H9 (cell line): ENCODE results near the gene LSS. TPM values are rescaled to one million over a fixed set of nuclear protein-coding genes. Genes with fewer than 3 reads are reported as not detected.
A peak's percentile ranks its signal among the peaks of the same experiment; 100 is the strongest.
"Not testable (repeated sequence)": the region's sequence is repeated elsewhere in the genome, so short reads cannot be mapped to it uniquely, and the experiment has no call there.

Source experiments
- DNase-seq: peaks from one replicate; pipeline ENCODE4 v3.0.0-alpha.2; 2017
- H2AFZ ChIP-seq: one replicate; pipeline ENCODE4 v1.6.1; 2013; ENCODE audit warnings: mild to moderate bottlenecking, low read length, control low read depth, moderate library complexity
- H2AK5ac ChIP-seq: 2 replicates; pipeline ENCODE4 v1.6.1; 2013; ENCODE audit warnings: low read length, control low read depth, mixed read lengths; ENCODE audit not compliant: insufficient read length
- H2BK120ac ChIP-seq: one replicate; pipeline ENCODE4 v1.6.1; 2013; ENCODE audit warnings: low read depth, mild to moderate bottlenecking, low read length, control low read depth, inconsistent platforms; ENCODE audit not compliant: poor library complexity, severe bottlenecking
- H2BK12ac ChIP-seq: 2 replicates; pipeline ENCODE4 v1.6.1; 2013; ENCODE audit warnings: low read length, control low read depth, mixed read lengths, low read depth; ENCODE audit not compliant: insufficient read length
- H2BK15ac ChIP-seq: 2 replicates; pipeline ENCODE4 v1.6.1; 2013; ENCODE audit warnings: low read depth, low read length, control low read depth
- H2BK20ac ChIP-seq: one replicate; pipeline ENCODE4 v1.6.1; 2013; ENCODE audit warnings: low read depth, mild to moderate bottlenecking, low read length, control low read depth, inconsistent platforms; ENCODE audit not compliant: poor library complexity, severe bottlenecking
- H2BK5ac ChIP-seq: 2 replicates; pipeline ENCODE4 v1.6.1; 2013; ENCODE audit warnings: low read length, control low read depth, mixed read lengths; ENCODE audit not compliant: insufficient read length
- H3K14ac ChIP-seq: 2 replicates; pipeline ENCODE4 v1.6.1; 2013; ENCODE audit warnings: low read length, control low read depth; ENCODE audit not compliant: insufficient read depth
- H3K18ac ChIP-seq: 2 replicates; pipeline ENCODE4 v1.6.1; 2013; ENCODE audit warnings: low read depth, mild to moderate bottlenecking, mixed read lengths, low read length, control low read depth; ENCODE audit not compliant: insufficient read length
- H3K23ac ChIP-seq: 2 replicates; pipeline ENCODE4 v1.6.1; 2013; ENCODE audit warnings: low read length, control low read depth, mixed read lengths, low read depth; ENCODE audit not compliant: insufficient read length
- H3K23me2 ChIP-seq: 2 replicates; pipeline ENCODE4 v1.6.1; 2013; ENCODE audit warnings: low read depth, mild to moderate bottlenecking, mixed read lengths, low read length, control low read depth; ENCODE audit not compliant: insufficient read length, poor library complexity, severe bottlenecking
- H3K27ac ChIP-seq: 2 replicates; pipeline ENCODE4 v1.5.1; 2013; ENCODE audit warnings: low read length, control low read depth, mixed read lengths, low read depth; ENCODE audit not compliant: insufficient read length
- H3K27me3 ChIP-seq: 2 replicates; pipeline ENCODE4 v1.6.1; 2013; ENCODE audit warnings: low read length, control low read depth, inconsistent platforms; ENCODE audit not compliant: insufficient read depth
- H3K4ac ChIP-seq: 2 replicates; pipeline ENCODE4 v1.6.1; 2013; ENCODE audit warnings: low read depth, mild to moderate bottlenecking, control low read depth, inconsistent platforms, low read length, moderate library complexity
- H3K4me1 ChIP-seq: 2 replicates; pipeline ENCODE4 v1.6.1; 2013; ENCODE audit warnings: low read length, control low read depth, inconsistent platforms; ENCODE audit not compliant: insufficient read depth
- H3K4me2 ChIP-seq: 2 replicates; pipeline ENCODE4 v1.6.1; 2013; ENCODE audit warnings: low read length, control low read depth, mixed read lengths; ENCODE audit not compliant: insufficient read length, insufficient read depth
- H3K56ac ChIP-seq: 2 replicates; pipeline ENCODE4 v1.6.1; 2013; ENCODE audit warnings: low read depth, mild to moderate bottlenecking, mixed read lengths, low read length, control low read depth; ENCODE audit not compliant: insufficient read length
- H3K79me1 ChIP-seq: 2 replicates; pipeline ENCODE4 v1.6.1; 2013; ENCODE audit warnings: low read depth, mild to moderate bottlenecking, moderate library complexity, low read length, control low read depth, inconsistent platforms; ENCODE audit not compliant: insufficient read depth, poor library complexity, severe bottlenecking
- H3K79me2 ChIP-seq: 2 replicates; pipeline ENCODE4 v1.6.1; 2013; ENCODE audit warnings: low read length, control low read depth, inconsistent platforms; ENCODE audit not compliant: insufficient read depth
- H3K9ac ChIP-seq: 2 replicates; pipeline ENCODE4 v1.6.1; 2013; ENCODE audit warnings: low read length, control low read depth, mixed read lengths; ENCODE audit not compliant: insufficient read length; ENCODE audit errors: extremely low read depth
- H3K9me3 ChIP-seq: one replicate; pipeline ENCODE4 v1.6.1; 2013; ENCODE audit warnings: low read depth, low read length, inconsistent platforms; ENCODE audit not compliant: control insufficient read depth
- H3T11ph ChIP-seq: one replicate; pipeline ENCODE4 v1.6.1; 2013; ENCODE audit warnings: mild to moderate bottlenecking, low read length, control low read depth, inconsistent platforms
- H4K20me1 ChIP-seq: one replicate; pipeline ENCODE4 v1.6.1; 2013; ENCODE audit not compliant: control insufficient read depth, insufficient read length, insufficient read depth
- H4K5ac ChIP-seq: 2 replicates; pipeline ENCODE4 v1.6.1; 2013; ENCODE audit warnings: low read depth, mild to moderate bottlenecking, mixed read lengths, low read length, control low read depth; ENCODE audit not compliant: insufficient read length
- H4K8ac ChIP-seq: replicated peaks from 2 replicates; pipeline ENCODE4 v1.6.1; 2013; ENCODE audit warnings: low read length, control low read depth, mixed read lengths, low read depth; ENCODE audit not compliant: insufficient read length
- H4K91ac ChIP-seq: 2 replicates; pipeline ENCODE4 v1.6.1; 2013; ENCODE audit warnings: low read depth, mild to moderate bottlenecking, moderate library complexity, mixed read lengths, low read length, control low read depth; ENCODE audit not compliant: insufficient read length
- H3K27ac Mint-ChIP-seq, 3 experiments: 2 replicates in 2 of 3; 3 replicates in 1 of 3; pipeline ENCODE4 v1.8.0; 2020 to 2021; ENCODE audit warnings: mixed read lengths in 3 of 3, mild to moderate bottlenecking in 1 of 3, moderate library complexity in 1 of 3
- H3K27me3 Mint-ChIP-seq: 2 replicates; pipeline ENCODE4 v1.8.0; 2021; ENCODE audit warnings: low read depth, mild to moderate bottlenecking, moderate library complexity, mixed read lengths
- H3K36me3 Mint-ChIP-seq, 3 experiments: 2 replicates in 2 of 3; 3 replicates in 1 of 3; pipeline ENCODE4 v1.8.0; 2020 to 2021; ENCODE audit warnings: low read depth in 3 of 3, mixed read lengths in 3 of 3; ENCODE audit not compliant: insufficient read depth in 1 of 3
- H3K4me1 Mint-ChIP-seq, 2 experiments: 2 replicates each; pipeline ENCODE4 v1.8.0; 2020; ENCODE audit warnings: mixed read lengths in 2 of 2
- H3K4me3 Mint-ChIP-seq, 2 experiments: 2 replicates in 1 of 2; 3 replicates in 1 of 2; pipeline ENCODE4 v1.8.0; 2020 to 2021; ENCODE audit warnings: mild to moderate bottlenecking in 2 of 2, mixed read lengths in 2 of 2, moderate library complexity in 1 of 2
- H3K9me3 Mint-ChIP-seq, 2 experiments: 2 replicates in 1 of 2; 3 replicates in 1 of 2; pipeline ENCODE4 v1.8.0; 2020; ENCODE audit warnings: mild to moderate bottlenecking in 2 of 2, mixed read lengths in 2 of 2, moderate library complexity in 1 of 2
- CTCF ChIP-seq: fragments of 200-600 bp; sonication (generic); conservative IDR thresholded peaks from 3 replicates; pipeline ENCODE4 v1.8.0; 2021; ENCODE audit warnings: antibody characterized with exemption, mild to moderate bottlenecking
- WGBS: extraction: QIAGEN DNeasy Blood & Tissue Kit; methylation state at CpG from one replicate; pipeline ENCODE4 v1.1.7; 2013; ENCODE audit warnings: missing lambda C conversion rate, low lambda C conversion rate, mixed read lengths; ENCODE audit not compliant: insufficient read length; ENCODE audit errors: extremely low coverage; 5-methylcytosine and 5-hydroxymethylcytosine counted together
- total RNA-seq: library from RNA; stranded (reverse); gene quantifications from 2 replicates; pipeline ENCODE4 v1.2.1, GENCODE V29; 2021

The LSS gene
- total RNA-seq, 1 experiment from 2014 or later: 69.2 TPM

GRCh38 chr21:46202592-46203202 lies 25.9 kb downstream of the LSS start:
- H2BK20ac ChIP-seq: no peak overlapping the region
- no peak for DNase-seq
- H3K79me1 ChIP-seq: no peaks in the 10 kb centered on the region
- H4K5ac ChIP-seq: no peak overlapping the region
- H2BK12ac ChIP-seq: no peak overlapping the region
- Mint-ChIP-seq H3K27ac (peak overlapping the region; percentile 65 to 90 (median 87); a peak in 5 of 7 replicates), H3K27me3 (no peaks in the 10 kb centered on the region), H3K4me3 (no peak overlapping the region), H3K4me1 (peaks cover 6 to 9% of the 10 kb centered on the region in 2 experiments; a peak in 3 of 4 replicates), H3K9me3 (no peaks in the 10 kb centered on the region), H3K36me3 (peaks cover 52 to 77% (median 68%) of the 10 kb centered on the region in 3 experiments)
- H3K56ac ChIP-seq: no peak overlapping the region
- no peaks in the 10 kb centered on the region for H3K9me3 ChIP-seq
- no peak overlapping the region for H2BK5ac ChIP-seq
- H3K9ac ChIP-seq: no peak overlapping the region
- no peak overlapping the region for H4K8ac ChIP-seq
- WGBS: no CpG with 5 or more reads among the region's 6 CpGs
- H4K91ac ChIP-seq: no peak overlapping the region
- no peak overlapping the region for H3K4ac ChIP-seq
- H3K79me2 ChIP-seq: no peaks in the 10 kb centered on the region
- H3K27me3 ChIP-seq: no peaks in the 10 kb centered on the region
- no peak overlapping the region for H3K27ac ChIP-seq
- no peak for TF ChIP-seq CTCF
- H2AK5ac ChIP-seq: no peak overlapping the region
- H2BK15ac ChIP-seq: no peak overlapping the region
- no peak overlapping the region for H2BK120ac ChIP-seq
- no peak overlapping the region for H2AFZ ChIP-seq
- no peak overlapping the region for H3K14ac ChIP-seq
- H3K4me1 ChIP-seq: no peaks in the 10 kb centered on the region
- no peak overlapping the region for H3T11ph ChIP-seq
- no peak overlapping the region for H3K23ac ChIP-seq
- H3K4me2 ChIP-seq: no peak overlapping the region
- H4K20me1 ChIP-seq: no peaks in the 10 kb centered on the region
- no peak overlapping the region for H3K18ac ChIP-seq
- H3K23me2 ChIP-seq: no peaks in the 10 kb centered on the region

DNA sequence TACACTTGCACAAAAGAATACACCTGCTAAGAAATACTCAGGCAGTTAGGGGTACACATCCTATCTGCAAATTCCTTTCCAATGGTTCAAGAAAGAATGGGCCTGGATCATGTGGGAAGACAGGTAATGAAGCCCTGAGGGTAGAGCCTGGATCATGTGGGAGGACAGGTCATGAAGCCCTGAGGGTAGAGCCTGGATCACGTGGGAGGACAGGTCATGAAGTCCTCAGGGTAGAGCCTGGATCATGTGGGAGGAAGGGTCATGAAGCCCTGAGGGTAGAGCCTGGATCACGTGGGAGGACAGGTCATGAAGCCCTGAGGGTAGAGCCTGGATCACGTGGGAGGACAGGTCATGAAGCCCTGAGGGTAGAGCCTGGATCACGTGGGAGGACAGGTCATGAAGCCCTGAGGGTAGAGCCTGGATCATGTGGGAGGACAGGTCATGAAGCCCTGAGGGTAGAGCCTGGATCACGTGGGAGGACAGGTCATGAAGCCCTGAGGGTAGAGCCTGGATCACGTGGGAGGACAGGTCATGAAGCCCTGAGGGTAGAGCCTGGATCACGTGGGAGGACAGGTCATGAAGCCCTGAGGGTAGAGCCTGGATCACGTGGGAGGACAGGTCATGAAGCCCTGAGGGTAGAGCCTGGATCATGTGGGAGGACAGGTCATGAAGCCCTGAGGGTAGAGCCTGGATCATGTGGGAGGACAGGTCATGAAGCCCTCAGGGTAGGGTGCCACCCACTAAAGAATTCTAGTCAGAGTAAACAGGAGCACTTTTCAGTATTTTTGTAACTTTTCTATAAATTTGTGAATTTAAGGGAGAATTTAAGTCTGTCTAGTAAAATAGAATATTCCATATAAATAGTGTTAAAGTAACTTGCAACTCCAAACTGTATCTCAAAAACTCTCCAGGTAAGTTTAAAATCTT lies 27.4 kb downstream of the LSS start:
- not testable (repeated sequence) for H3K14ac ChIP-seq, H3K56ac ChIP-seq, H2AFZ ChIP-seq, H3K4me1 ChIP-seq, H4K8ac ChIP-seq, DNase-seq, H4K5ac ChIP-seq, H3K4ac ChIP-seq, H2AK5ac ChIP-seq, H3K27me3 ChIP-seq, H3K23me2 ChIP-seq, H2BK12ac ChIP-seq, H3K9ac ChIP-seq, H3K4me1 Mint-ChIP-seq, H3K9me3 ChIP-seq, H3K9me3 Mint-ChIP-seq, H2BK5ac ChIP-seq, H2BK15ac ChIP-seq, H3K23ac ChIP-seq, H2BK20ac ChIP-seq, H3K27ac ChIP-seq, H2BK120ac ChIP-seq, H4K20me1 ChIP-seq, H3K18ac ChIP-seq, H3K79me1 ChIP-seq, H3K4me3 Mint-ChIP-seq, H3K27me3 Mint-ChIP-seq, H3T11ph ChIP-seq, H3K4me2 ChIP-seq, H4K91ac ChIP-seq, H3K79me2 ChIP-seq
- Mint-ChIP-seq H3K27ac (peak overlapping the region in 2 of 3 experiments; percentile 73 to 81; a peak in 2 of 7 replicates), H3K36me3 (peaks cover 56 to 84% (median 71%) of the 10 kb centered on the region in 3 experiments)
- no CpG with 5 or more reads among the region's 8 CpGs for WGBS
